ENCODE data around the gene RAD51B.
"Not testable (repeated sequence)": the region's sequence is repeated elsewhere in the genome, so short reads cannot be mapped to it uniquely, and the experiment has no call there.

Gene RAD51B

DNA sequence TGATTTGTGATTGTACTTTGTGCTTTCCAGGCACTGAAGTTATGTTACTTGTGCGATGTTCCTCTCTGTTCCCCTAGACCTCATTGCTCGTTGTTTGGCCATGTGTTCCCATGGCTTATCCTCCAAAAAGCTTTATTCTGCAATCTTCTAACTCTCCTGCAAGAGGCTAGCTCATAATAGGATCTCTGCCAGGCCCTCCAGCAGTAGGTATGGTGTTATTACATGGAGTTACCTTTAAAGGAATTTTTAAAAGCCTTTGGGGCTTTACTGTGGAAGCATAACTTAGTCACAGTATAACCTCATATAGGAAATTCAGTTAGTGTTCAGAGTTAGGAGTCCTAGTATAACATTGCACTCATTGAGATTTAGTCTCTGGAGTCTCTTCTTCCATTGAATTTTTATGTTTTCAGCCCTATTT is 292.3 kb downstream of the RAD51B start:
- no peak for DNase-seq (ENCODE audit: low read depth in 2 of 2)

DNA sequence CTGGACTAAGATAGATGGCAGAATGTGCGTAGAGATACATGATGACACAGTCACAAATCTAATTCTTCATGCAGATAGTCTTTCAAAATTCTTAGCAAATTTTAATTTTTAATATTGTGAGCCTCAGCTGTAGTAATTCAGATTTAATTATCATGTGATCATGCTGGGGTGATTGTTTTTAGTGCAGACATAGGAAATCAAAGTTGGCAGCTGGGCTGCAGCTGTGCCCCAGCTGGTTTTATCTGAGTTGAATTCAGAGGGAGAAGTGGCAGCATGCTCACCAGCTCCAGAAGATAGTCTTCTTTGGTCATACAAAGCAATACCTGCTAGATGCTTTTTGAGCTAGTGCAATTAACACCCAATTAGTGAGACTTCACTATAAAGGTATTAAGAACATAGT is 292.9 kb downstream of the RAD51B start:
- DNase-seq (ENCODE audit: low read depth in 2 of 2) = no peak

DNA sequence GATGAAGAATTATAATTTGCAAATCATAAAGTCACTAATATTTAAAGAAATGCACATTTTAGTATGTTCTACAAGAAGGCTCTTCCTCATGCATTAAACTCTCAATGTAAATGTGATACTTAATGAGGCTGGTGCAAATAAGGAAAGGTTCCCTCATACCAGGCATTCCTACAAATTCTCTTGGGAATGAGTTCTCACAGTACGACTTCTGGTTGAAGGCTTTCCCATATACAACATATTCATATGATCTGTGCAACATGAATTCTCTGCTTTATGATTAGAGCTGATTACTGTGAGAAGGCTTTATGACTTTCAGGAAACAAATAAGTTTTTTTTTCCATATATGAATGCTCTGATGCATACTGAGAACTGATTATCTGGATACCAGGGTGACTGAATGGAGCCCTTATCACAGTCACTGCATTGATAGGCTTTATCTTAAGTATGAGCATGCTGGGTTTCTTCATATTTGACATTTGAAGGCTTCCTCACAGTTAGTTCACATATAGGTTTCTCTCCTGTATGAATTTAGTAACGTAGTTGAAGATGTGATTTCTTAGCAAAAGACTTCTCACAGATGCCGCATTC is 293.9 kb downstream of the RAD51B start:
- DNase-seq (ENCODE audit: low read depth in 2 of 2) = no peak

DNA sequence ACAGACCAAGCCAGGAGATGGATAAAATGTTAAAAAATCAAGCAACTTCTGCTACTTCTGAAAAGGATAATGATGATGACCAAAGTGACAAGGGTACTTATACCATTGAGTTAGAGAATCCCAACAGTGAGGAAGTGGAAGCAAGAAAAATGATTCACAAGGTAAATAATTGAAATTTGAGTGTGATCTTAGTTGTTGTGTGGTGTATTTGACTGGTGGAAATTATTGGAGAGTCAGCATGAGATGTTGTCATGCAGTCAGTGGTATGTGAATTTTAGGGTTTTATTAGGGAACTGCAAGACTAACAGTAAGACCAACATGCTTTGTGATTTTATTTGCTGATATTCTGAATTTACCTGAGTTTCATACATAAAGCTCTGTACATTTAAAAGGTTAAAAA is 296.4 kb downstream of the RAD51B start:
- DNase-seq (ENCODE audit: low read depth in 2 of 2) = not testable (repeated sequence)

DNA sequence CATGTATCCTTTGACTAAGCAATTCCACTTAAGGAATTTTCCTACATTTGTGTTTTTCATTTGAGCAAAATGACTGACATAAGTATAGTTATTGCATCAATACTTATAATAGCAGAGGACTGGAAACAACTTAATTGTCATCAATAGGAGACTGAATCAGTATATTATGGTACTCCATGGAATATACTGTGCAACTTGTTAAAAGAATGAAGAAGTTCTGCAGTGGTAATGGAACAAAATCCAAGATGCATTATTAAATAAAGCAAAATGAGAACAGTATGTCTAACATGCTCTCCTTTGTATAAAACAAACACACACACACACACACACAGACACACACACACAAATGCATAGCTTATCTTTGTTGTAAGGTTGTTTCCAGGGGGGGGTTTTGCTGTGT is 303.1 kb downstream of the RAD51B start:
- DNase-seq (ENCODE audit: low read depth in 2 of 2) = no peak

DNA sequence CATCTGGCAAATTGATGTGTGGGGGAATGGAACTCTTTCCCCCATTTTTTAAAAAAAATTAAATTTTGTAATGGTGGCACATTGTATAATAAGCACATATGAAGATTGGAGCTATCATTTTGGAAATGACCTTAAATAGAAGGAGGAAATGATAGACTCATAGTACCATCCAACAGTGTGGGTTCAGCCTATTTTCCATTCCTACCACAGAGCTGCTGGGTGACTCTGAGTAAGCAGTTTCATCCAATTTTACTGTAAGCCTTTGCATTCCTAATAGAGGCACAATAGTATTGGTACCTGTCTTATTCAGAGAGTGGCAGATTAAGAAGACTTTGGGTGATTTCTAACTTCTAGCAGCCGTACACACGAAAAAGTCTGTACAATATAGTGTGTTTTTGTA is 304.5 kb downstream of the RAD51B start:
- DNase-seq (ENCODE audit: low read depth in 2 of 2) = no peak

DNA sequence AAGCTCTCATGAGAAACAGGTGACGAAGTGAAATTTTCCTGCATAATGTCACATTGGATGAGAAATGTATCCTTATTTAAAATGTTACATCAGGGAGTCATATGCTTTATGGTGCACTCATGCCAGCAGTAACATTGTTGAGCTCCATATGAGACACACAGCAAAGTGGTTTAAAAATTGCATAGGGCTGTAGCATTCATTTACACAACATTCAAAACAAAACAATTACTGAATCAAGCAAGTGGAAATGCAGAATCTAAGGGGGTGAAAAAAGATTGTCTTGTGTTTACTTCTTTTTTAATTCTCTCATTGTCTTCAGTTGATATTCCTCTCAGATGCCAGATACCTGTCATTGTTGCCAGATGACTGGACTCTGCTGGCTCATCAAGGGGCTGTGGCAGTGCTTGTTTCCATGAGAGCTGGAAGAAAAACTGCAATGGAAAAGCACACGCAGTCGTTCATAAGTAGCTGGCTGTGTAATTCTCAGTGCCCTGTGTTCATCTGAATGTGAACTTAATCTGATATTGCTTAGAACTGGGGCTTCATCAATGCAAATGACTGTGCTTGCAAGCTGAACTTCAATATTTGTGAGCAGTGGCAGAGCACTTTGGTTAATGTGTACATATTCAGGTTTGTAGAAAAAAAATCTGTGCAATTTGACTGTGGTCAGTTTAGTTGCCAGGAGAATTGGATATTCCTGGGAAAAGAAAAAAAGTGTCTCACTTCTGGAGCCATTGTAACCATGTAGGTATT is 305.6 kb downstream of the RAD51B start:
- DNase-seq (ENCODE audit: low read depth in 2 of 2) = no peak

DNA sequence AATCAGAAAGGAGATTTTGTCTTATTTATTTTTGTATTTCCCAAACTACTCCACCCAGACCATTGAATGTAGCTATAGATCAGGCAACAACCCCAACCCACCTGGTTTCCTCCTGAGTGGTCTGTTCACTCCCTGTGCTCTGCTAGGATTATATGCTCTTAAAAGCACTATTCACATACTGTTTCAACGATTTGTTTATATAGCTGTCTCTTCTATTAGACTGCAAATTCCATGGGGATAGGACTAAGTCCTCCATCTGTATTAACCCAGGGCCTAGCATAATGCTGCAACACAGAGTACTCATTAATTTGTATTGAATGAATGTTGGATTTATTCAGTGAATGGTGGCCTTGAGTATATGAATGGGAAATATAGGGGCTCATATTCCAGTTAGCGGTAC is 307.6 kb downstream of the RAD51B start:
- no peak for DNase-seq (ENCODE audit: low read depth in 2 of 2)

DNA sequence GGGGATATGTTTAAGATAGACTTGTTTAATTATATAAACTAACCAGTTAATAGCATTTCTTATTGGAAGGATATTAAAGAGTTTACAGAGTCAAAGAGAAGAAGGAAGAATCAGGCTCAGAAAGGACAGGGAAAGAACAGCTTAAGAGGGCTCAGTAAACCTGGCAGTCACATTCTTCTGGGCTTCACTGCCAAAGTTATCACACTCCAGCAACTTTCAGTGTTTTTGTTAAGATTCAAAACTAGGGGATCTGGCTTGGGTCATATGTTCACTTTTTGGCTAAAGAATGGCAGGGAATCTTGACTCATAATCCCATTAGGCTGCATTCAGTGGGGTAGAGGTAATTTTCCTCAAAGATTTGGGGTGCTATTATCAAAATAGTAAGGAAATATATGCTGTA is 312.3 kb downstream of the RAD51B start:
- DNase-seq (ENCODE audit: low read depth in 2 of 2) = no peak

DNA sequence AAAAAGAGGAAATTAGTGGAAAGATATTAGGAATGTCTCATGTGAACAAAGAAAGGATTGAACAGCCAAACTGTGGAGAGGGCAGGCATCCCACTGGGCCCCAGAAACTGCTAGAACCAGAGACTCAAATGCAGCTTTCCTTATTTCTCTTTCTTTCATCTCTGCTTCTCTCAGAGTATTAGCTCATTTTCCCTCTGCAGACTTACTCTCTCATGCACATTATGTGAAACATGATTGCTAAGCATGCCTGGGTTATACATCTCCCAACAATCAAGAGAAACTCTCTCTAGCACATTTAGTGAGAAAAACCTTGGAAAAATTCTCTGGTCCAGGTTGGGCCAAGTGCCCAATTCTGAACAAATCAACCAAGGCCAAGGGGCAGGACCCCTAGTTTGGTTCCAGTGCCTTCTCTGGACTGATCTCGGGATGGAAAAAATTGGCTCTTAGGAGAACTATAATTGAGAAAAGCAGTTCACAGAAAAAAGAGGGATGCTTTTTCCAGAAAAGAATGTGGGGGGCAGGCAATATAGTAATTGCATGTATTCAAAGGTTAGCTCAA is 313.1 kb downstream of the RAD51B start:
- no peak for DNase-seq (ENCODE audit: low read depth in 2 of 2)

DNA sequence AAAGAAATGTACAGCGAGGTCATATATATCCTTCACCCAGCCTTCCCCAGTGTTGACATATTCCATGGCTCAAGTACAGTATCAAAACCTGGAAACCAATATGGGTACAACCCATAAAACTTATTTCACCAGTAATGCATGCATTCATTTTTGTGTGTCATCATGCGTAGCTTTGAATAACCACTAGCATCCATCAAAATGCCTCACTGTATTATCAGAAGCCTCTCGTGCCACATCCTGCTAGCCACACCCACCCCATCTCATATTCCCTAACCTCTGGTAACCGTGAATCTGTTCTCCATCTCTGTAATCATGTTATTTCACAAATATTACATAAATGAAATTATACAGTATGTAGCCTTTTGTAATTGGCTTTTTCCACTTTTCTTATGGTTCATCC is 314.3 kb downstream of the RAD51B start:
- DNase-seq (ENCODE audit: low read depth in 2 of 2) = no peak

DNA sequence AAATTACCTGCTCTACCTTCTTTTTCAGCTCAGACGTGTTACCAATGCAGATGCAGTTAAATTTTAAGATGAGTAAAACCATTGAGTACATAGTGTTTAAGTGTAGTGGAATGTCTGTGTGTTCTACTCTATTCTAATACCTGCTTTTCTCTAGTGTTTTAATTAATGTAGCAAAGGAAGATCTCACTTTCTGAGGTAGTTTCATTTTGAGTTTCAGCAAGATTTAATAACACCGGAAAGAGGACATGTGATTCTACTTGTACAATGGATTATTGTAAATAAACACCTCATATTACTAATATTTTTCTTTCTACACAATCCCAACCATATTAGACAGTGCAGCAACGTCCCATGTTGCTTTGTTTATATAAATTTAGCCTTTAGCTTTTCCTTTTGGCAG is 315.4 kb downstream of the RAD51B start:
- no peak for DNase-seq (ENCODE audit: low read depth in 2 of 2)

DNA sequence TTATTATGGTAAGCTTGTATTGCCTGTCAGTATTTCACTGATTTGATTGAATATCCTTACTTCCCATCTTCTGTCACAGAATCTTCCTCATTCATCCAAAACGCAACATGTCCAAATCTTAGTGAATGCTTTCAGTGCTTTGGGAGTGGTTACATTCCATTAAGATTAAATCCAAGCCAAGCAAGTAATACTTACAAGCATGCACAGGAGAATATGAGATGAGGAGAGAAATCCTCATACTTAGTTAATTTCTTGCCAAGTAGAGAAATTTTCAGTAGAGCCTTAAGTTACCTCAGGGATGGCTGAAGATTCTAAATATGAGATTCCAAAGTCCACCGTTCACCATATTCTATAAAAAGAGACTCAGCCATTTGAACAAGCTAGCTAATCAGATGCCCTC is 316.0 kb downstream of the RAD51B start:
- no peak for DNase-seq (ENCODE audit: low read depth in 2 of 2)

DNA sequence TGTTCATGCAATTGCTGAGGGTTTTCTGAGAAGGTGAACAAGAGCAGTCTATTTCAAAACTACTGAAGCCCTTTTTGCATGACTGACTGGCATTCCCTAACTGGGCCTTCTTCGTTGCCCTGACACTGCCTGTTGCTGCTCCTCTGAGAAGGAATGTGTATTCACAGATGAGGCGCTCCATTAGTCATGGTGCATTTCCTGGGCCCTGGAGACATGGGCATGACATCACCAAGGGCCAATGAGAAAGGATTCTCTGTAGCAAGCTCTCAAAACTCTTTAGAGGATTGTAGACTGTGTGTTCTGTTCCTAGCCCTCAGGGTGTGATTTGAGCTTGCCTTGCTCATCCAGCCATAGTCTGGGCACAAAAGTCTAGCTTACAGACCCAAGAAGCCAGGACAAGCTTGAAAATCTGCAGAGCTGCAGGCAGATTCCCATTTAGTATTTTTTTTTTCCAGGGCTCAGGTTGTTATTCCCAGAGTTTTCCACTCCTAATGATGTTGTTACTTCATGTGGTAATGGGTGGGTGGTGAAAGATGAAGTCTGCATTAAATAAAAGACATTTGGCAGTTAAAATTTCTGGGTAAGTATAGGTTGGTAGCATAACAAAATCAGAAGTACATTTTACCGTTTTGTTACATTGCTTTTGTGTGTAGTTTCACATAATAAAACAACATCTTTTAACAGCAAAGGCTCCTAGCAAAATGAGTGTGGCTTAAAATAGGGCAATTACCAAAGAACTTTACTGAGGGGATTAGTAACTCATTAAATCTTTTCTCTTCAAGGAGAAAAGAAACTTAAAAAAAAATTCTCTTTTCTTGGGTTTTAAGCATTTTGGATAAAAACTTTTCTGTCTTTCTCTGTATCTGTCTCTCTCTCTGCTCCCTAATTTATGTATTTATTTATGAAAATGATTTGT is 318.4 kb downstream of the RAD51B start:
- no peak for DNase-seq (ENCODE audit: low read depth in 2 of 2)

DNA sequence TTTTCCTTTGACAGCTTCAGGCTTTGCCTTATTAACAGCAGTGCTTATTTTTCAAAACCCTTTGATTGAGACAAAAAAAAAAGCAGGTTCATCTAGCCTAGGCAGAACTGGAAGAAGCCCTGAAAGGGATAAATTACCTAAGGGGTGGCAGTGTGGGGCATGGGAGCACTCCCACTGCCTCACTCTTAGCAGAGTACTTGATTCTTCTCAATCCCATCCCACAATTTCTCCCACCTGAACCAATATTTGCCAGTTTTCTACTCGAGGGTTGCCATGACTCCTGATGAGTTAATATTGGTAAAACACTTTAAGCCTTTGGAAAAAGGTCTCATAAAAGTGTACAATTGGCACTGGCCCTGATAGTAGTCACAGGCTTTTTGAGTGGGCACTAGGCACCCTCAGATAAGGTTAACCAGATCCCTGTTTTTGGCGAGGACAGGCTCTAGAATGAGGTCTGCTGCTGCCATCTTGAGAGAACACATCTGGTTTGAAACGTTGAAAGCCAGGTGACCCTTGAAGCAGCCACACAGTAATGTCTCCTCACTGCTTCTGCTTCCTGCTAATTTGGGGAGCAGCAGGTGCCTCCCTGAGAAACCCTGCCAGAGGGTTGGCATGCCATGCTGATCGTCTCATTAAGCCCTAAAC is 320.0 kb downstream of the RAD51B start:
- DNase-seq (ENCODE audit: low read depth in 2 of 2) = no peak

DNA sequence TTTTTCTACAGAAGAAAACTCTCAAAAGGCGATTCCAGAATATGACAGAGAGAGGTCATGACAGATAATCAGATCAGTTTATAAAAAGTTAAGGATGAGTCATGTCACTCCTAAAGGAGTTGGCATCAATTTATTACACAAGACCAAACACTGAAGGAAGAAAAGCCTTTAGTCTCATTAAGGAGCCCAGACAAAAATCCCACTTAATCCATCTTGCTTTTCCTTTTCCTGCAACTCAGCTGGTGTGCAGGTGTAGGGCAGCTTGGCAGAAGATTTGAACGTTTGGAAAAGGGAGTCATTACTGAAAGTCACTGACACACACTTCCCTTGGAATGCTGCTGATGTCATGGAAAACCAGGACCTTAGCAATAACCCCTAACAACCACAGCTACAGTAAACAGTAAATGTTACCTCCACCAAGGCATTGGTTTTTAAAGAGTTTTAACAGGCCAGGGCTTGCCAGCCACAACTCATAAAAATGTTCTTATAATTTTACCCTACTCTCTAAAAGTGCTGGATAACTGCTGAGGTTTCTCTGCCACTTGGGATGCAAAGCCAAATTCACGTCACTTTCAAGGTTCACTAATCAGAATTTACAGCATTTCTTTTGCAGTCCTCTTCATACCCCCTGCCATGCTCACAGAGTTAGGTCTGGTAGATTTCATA is 320.6 kb downstream of the RAD51B start:
- DNase-seq (ENCODE audit: low read depth in 2 of 2) = no peak

DNA sequence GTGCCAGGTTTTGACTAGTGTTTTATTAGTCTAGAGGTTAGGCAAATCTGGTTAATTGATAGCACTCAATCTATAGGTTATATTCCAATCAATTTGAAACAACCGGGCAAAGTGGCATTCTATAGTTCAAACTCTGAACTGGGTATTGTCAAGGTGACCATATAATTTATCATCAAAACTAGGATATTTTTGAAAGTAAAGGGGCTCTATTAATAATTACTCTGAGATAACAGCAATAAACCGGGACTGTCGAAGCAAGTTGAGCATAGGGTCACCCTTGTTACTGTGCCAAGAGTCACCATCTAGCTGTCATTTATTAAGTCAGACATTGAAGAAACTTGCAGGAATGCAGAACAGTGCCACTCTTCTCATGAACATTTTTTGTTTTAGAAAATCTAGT is 321.2 kb downstream of the RAD51B start:
- DNase-seq (ENCODE audit: low read depth in 2 of 2) = no peak

DNA sequence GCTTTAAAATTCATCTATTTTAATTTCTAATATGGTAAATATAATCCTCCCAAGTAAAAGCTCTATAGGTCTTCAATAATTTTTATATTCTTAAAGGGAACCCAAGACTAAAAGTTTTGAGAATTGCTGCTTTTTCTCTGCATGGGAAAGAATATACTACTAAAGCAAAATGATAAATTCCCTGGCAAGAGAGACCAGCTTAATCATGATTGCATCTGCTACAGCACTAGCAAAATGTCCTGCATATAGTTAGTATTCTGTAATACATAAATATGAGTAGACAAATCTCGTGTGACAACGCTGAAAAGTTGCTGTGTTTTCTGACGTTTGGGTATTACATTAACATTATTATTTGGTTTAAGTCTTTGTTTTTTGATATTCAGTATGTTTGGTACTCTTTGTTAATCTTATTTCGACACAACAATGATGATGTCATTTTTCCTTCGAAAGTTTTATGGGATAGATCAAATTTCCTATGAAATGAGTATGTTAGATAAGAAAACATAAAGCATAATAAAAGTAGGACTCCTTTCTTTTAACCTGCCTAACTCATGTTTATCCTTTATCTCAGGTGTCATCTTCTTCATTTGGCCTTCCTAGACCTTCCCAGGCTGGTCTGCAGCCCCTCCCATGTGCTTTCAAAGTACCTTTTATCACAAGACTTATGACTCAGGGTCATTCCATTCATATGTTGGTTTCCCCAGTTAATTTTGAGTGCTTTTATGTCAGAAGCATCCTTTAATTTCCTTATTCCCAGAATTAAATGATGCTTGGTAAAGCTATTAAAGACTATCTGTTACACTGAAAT is 321.9 kb downstream of the RAD51B start:
- no peak for DNase-seq (ENCODE audit: low read depth in 2 of 2)

DNA sequence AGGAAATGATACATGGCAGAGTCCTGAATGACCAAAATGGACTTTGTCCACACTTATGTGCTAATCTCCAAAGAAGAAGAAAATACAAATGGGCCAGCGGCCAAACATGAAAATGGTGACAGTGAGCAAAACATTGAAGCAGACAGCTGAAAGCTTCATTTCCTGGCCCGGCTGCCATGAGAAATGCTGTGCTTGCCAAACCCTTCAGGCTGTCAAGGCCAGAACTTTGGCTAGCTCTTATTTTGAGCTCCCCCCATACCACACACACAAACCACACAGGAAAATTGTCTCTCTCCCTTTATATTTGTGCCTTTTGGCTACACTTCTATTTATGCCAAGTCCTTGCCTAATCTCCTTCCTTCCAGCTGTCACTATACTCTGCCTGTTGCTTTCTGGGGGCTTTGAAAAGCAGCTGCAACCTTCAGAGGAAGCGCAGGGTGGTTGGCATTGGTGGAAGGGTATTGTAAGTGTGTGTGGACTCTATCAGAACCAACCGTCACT is 323.8 kb downstream of the RAD51B start:
- no peak for DNase-seq (ENCODE audit: low read depth in 2 of 2)

DNA sequence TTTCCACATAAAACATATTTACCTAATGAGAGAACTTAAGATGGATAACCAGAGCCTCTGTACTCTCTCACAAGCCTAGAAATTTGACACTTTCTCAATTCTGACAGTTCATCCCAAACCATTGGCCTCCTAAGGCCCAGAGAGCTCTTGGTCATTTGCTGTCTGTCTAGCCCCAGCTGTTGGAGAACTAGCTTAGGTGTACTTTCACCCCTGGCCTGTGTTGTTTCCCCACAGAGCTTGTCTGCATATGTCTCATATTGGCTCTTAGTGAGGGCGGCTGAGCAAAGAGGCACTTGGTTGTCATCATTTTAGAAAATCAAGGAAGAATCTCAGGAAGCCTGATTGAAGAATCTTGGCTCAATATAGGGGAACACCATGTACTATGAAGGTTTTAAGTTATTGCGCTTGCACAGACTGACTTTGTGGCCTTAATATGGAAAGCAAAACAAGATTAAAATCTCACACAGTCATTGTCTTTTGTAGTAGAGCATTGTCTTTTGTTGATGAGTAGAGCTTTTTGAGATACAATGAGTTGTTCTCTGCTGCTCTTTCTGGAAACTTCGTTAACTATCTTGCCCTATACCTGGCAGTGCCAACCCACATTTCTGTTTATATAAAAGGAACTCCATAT is 324.6 kb downstream of the RAD51B start:
- no peak for DNase-seq (ENCODE audit: low read depth in 2 of 2)
